ENCODE data around the gene SSBP3.

- no peak for TF ChIP-seq EZH2 (IDR thresholded peaks at IDR 0.05; ENCODE audit: low read length)
- TF ChIP-seq CTCF (optimal IDR thresholded peaks at IDR 0.05 in 1 of 3, IDR thresholded peaks at IDR 0.05 in 1 of 3, conservative IDR thresholded peaks at IDR 0.05 in 1 of 3; ENCODE audit: extremely low read depth in 1 of 3, insufficient read depth in 2 of 3, low read length in 3 of 3), result no peak
These were observed 80.9 kb downstream of the SSBP3 start for GRCh38 chr1:54325284-54325683.
